ENCODE measurements around the gene DNASE1L3.
"Not testable (repeated sequence)": the region's sequence is repeated elsewhere in the genome, so short reads cannot be mapped to it uniquely, and the experiment has no call there.

Gene DNASE1L3, protein sequence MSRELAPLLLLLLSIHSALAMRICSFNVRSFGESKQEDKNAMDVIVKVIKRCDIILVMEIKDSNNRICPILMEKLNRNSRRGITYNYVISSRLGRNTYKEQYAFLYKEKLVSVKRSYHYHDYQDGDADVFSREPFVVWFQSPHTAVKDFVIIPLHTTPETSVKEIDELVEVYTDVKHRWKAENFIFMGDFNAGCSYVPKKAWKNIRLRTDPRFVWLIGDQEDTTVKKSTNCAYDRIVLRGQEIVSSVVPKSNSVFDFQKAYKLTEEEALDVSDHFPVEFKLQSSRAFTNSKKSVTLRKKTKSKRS

DNA sequence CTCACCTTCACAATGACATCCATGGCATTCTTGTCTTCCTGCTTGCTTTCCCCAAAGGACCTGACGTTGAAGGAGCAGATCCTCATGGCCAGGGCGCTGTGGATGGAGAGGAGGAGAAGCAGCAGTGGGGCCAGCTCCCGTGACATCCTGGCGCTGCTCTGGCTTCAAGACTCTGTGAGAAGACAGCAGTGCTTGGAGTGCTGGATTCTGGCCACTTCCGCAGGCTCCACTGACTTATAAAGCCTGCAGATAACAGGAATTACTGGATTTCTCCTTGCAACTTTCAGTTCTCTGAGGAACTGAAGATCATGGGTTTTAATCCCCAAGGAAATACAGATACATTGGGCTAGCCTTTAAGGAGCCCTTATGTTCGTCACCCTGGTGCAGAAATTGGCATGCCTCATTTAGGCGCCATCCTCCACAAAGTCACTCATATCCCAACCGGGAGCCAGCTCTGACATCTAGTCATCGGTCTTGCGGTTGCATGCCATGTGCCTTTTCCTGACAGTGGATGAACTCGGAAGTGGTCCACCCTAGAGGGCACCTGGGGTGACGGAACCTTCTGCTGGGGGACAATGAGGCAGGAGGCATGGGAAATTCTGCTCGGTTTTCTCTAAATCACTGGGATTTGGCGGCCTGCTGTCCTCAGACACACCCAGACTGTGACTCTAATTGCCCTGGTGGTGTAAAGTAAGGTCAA, at the start of gene DNASE1L3:
TSS of gene DNASE1L3 (minus strand) at position 212 of the 700 bp plus-strand sequence. CDS start at position 146, 66 bp downstream.
- DNase-seq (ENCODE audit: low spot score): no peak

DNA sequence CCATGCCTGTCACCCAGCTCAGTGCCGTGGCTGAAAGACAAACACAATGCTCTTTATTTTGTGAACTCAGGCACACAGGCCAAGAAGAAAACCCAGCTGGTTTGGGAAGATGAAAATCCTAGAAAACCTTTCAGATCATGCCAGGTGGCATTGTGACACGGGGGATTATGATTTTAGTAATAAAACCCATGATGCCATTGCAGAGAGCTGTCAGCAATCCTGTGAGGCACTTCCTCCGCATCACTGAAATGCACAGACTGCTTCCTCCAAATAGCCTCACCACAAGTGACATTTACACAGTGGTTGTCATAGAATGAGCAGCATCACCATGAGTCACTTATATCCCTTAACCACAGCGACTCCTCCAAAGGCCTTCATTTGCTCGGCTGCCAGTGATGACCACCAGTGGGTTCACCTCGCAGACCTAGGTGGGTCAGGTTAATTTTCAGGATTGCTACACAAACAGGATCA, 49.5 kb upstream of the DNASE1L3 start:
- DNase-seq (ENCODE audit: low spot score): peak; percentile 58

DNA sequence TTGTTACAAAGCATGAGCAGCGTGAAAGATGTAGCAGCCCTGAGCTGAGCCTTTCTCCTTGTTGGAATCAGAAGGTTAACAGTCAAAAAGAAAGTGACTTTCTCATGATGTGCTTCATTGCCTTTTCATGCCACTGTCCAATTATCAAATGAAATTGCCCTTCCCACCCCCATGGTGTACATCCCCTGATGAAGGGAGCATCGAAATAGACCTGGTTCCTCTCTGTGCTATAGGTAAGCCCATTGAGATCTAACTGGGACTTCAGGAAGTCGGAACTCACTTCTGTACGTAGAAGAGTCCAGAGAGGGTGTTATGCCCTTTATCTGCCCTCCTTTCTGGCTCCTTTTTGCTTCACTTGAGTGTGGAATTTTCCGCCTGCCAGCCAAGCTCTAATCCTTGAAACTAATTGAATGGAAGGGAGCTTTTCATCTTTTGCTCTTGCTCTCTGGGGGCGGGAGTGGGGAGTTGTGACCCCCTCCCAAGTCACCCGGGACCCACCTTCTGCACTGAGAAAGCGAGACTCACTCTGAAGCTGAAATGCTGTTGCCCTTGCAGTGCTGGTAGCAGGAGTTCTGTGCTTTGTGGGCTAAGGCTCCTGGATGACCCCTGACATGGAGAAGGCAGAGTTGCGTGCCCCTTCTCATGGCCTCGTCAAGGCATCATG, 47.8 kb upstream of the DNASE1L3 start:
- no peak for DNase-seq (ENCODE audit: low spot score)

DNA sequence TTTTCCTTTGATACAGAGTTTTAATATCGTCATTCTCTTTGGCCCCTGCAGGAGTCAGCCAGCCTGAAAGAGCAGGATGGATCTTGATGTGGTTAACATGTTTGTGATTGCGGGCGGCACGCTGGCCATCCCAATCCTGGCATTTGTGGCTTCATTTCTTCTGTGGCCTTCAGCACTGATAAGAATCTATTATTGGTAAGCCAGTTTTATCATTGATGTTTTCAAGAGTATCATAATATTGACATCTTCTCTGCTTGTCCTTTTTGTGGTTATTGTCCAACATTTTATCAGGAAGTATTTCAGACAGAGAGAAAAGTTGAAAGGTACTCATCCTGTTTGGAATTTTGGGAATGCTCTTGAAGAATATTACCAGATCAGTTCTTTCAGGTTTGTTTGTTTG, 45.7 kb upstream of the DNASE1L3 start:
- DNase-seq (ENCODE audit: low spot score): no peak

DNA sequence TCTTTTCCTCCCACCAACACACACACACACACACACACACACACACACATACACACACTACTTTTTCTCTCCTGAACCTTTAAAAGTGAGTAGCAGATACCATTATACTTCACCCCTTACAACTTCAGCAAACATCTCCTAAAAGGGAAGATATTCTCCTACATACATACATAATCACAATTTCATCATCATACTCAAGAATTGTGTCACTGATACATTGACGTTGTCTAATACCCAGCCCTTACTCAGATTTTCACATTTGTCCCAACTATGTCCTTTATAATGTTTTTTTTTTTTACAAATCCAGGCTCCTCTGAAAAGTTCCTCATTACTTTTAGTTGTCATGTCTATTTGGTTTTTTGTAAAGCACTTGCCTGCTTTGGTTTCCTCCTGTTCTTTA, 45.3 kb upstream of the DNASE1L3 start:
- DNase-seq (ENCODE audit: low spot score): no peak

DNA sequence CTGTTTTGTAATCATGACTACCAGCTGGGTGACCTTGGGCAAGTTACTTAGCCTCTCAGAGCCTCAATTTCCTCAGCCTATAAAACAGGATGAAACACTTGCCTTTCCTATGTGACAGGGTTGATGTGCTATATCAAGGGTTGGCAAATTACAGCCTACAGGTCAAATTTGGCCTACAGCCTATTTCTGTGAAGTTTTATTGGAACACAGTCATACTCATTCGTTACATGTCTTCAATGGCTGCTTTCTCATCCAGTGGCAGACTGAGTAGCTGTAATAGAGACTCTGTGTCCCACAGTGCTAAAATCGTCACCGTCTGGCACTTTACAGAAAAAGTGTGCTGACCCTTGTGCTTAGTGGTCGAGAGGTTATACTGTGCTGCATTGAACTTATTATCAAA, 43.4 kb upstream of the DNASE1L3 start:
- no peak for DNase-seq (ENCODE audit: low spot score)

DNA sequence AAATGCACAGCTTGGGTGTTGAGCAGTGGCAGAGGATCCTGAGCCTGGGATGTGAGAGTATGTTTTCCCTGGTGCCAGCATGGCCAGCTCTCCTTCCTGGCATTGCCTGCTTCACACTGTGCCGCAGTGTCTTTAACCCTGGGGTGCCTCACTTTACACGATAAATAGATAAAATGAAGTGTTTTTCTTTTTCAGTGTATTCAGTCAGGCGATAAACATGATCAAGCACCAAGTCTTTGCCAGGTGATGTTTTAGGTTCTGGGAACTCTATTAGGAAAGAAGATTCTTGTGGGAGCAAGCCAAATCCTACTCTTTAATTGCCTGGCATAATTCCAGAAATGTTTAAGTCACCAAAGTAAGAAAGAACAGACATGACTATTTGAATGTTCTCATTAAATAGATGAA, 40.9 kb upstream of the DNASE1L3 start:
- DNase-seq (ENCODE audit: low spot score): no peak

DNA sequence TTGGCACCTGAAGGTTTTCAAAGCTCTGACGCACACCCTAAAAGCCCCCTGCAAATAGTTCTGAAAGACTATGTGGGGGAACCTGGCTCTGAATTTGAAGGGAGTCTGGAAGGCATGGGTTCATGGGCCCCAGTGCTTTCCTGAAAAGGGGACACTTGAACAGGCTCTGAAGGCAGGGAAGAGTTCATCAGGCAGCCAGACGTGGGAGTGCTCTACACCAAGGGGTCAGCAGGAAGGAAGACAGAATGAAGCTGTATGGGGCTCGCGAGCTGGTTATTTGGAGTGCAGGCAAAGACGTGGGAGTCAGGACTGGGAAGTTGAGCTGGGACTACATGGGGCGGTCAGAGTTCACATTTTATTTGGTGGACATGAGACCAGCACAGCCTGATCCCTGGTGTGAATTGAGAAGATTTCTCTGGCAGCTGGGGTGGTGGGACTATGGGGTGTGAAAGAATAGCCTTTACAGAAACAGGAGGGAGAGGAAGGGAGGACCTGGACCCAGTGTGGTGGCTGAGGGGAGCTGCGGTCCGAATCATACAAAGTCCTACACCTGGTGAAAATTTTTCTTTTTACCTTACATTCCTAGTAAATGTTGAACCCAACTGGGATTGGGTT, 39.4 kb upstream of the DNASE1L3 start:
- no peak for DNase-seq (ENCODE audit: low spot score)

DNA sequence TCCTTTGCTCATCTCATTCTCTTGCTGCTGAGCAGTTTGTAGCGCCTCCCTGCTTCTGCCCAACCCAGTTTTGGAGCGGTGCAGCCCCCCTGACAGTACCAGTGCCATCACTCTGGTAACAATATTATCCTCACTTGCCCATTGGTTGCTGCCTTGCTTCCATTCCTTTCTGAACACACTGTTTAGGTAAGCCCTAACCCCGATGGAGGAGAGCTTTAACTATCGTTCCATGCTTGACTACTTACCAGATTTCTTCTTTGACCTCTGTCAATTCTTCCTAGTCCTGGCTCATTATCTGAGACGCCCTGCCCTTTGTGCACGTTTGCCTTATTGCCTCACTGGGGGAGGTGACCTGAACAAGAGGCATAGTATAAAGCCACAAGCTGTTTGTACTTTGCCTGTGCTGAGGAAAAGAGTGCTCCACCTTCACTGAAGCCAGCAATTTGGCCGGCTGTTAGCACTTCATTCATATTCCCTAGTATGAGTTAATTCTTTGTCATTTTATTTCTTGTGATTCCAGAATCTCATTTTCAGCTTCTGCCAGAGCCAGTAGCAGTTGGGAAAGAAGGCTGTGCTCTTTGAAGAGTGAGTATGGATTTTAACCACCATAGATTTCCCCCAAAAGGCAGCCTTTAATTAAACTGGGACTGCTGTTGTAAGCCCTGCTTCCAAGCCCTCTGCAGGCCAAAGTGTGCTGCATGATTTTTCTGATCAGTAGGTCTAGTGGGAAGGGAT, 38.8 kb upstream of the DNASE1L3 start:
- DNase-seq (ENCODE audit: low spot score): peak; percentile 11

DNA sequence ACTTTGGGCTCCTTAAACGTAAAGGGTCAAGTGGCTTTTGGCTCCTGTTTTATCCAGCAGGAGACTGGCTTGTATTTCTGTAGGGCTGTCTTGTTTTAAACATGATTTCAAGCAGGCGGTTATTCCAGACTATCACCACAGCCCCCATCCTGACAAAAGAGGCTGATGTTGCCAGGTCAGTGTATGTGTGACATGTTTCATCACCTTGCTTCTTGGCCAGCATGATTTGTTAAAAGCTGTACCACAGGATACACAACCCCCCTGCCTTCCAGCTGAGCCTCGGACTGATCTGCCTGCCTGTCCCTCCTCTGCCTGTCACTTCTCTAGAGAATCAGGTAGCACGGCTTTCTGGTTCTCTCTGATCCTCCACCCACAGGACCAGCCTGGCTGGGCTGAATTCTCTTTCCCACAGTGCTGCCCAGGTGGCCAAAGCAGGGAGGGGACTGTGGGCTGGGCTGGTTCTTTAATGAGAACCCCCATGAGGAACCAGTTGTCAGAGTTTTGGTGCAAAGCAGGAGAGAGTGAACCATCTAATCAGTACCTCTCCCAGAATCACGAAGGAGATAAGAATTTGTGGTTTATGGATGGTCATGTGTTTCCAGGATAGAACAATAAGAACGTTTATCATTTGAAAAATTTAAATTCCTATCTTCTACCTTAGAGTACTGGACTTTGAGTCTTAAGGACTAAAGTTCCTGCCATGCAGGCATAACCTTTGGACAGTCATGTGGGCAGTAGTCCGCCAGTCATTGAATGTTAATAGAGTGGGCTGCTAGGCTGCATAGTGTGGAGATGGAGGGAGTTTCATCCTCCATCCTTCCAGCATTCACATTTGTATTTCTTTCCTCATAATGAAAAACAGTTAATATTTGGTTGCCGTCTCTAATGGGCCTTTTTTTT, 35.6 kb upstream of the DNASE1L3 start:
- DNase-seq (ENCODE audit: low spot score): no peak

DNA sequence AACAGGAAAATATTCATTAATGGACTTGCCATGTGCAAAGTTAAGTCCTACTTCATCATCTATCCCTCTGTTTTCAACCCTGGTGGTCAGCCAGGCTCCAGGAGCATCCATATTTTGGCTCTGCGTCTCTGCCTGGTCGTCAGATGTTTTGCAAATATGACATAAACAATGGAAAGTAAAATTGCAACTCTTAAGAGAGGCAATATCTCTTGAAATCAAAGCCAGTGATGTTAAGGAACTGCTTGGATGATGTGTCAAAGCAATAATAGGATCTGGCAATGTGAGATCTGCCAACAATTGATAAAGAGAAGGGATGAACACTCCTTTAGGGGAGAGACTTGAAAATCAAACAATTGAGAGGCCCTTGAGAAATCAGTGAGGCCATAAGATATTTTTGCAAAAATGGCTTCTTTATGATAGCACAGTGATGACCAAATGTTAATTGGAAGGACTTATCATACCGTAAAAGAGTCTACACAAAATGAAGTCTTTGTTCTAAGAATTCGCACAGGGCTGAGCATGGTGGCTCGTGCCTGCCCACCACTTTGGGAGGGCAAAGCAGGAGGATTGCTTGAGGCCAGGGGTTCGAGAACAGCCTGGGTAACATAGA, 33.3 kb upstream of the DNASE1L3 start:
- DNase-seq (ENCODE audit: low spot score): no peak

DNA sequence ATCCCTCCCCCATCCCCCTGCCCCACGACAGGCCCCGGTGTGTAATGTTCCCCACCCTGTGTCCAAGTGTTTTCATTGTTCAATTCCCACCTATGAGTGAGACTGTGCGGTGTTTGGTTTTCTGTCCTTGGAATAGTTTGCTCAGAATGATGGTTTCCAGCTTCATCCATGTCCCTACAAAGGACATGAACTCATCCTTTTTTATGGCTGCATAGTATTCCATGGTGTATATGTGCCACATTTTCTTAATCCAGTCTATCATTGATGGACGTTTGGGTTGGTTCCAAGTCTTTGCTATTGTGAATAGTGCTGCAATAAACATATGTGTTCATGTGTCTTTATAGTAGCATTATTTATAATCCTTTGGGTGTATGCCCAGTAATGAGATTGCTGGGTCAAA, 32.1 kb upstream of the DNASE1L3 start:
- not testable (repeated sequence) for DNase-seq (ENCODE audit: low spot score)

DNA sequence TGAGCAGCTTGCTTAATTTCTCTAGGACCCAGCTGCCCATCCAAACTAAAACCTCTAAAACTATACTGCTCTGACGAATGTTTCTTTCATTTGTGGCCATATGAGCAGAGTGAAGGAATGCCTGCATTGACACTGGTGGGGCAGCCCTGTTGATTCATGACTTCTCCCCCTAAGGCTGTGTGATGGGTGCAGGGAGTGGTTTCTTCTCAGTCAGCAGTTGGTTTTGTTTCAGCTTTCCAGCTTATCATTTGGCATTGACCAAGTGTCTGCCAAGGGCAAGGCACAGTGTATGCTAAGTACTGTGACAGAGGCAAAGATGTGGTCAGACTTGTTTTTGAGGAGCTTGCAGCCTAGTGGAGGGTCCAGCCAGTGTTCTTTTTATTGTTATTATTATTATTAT, 31.6 kb upstream of the DNASE1L3 start:
- DNase-seq (ENCODE audit: low spot score): no peak

DNA sequence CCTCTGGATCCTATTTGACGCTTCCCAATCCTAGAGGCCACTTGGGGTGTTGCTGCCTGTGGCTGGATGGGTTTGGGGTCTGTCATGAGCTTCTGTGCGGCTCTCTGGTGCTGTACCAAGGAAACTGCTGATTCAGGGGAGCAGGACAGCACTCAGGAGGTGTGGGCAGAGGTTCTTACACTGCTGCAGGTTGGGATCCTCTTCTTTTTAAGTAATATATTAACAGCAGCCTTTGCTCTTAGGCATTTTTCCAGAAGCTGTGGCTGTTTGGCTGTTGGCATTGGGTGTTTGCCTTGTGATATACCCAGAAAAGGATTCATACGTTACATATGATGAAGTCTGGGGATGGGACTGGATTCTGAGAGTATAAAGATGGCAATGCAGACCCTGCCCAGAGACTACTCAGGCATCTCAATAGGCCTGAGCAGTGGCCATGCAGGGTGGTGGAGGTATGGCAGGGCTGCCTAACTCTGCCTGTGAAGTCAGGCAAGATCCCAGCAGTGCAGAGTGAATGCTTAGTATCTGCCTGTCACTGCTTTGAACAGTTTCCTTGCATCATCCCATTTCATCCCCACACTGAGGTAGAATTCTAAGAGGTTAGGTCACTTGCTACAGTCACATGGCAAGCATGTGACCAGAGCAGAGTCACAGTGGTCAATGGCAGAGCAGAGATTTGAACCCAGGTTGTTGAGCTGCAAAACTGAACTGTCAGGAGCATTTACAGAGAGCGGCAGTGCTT, 30.7 kb upstream of the DNASE1L3 start:
- DNase-seq (ENCODE audit: low spot score): no peak

DNA sequence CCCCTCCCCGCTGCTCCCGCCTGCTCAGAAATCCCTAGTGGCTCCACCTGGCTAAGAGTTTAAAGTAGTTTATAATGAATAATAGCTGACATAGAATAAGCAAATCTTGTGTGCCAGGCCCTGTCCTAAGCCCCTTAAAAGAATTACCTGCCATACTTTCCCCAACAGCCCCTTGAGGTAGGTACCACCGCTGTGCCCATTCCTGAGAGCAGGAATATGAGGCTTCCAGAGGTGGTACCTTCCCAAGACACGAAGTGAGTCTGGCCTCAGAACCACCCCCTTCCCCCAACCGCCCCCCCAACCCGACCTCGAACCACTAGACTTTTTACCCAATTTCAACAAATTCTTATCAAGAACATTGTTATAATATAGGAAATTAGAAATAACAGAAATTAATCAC, 28.1 kb upstream of the DNASE1L3 start:
- DNase-seq (ENCODE audit: low spot score): no peak

DNA sequence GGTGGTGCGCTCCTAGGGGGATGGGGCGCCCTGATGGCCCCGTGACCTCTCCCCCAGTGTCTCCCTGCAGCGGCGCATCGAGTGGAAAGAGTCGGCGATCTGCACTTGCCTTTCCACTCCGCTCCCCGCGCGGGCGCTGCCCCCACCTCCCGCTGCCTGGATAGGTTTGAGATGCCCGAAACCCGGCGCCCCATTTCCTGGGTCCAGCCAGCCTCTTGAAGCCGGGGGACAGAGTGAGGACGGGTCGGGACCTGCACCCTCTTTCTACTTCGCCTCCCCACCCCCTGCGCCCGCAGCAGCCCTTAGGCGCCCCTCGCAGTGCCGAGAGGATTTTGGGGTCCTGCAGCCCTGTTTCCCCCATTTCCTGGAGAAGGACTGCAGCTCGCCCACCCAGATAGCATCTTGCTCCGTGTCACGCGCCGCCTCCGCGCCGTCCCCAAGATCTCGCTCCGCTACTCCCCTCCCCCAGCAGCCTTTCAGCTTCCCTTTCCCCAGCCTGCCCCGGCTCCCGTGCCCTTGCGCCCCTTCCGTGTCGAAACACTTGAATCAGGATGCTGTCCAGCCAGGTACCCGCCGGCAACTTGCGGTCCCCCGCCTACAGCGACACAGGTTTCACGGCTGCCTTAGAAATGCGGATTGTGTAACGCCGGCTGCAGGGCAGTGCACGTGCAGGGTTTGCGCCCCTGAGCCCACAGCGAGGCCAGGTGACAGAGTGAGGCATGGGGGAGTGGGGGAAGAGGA, 27.3 kb upstream of the DNASE1L3 start:
- DNase-seq (ENCODE audit: low spot score): peak; percentile 78

DNA sequence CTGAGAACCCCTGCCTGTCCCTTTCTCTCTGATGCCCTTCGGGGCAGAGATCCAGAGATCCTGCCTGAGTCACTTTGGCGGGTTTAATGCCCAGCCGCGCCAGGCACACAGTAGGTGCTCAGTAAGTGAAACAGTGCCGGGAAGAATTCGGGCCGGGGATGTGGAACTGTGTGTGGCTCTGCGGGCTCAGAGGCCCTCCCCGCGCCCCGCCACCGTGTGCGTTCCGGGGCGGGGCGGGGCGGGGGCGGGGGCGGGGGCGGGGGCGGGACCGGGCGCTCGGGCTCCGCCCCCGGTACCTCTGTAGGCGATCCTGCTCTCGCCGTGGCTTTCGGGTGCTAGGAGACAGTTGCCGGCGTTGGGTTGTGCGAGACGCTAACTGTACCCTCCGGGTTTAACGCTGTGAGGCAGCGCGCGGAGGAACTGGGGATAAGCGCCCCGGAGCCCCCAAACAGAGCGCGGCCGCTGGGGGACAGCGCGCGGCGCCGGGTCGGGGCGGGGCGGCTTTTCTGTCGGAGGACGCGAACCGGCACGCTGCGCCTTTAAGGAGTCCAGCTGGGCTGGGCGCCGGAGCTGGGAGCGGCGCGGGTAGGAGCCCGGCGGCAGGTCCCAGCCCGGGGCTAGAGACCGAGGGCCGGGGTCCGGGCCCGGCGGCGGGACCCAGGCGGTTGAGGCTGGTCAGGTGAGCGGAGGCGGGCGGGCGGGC, 26.6 kb upstream of the DNASE1L3 start, which contains the start of gene ABHD6:
TSS of gene ABHD6 (plus strand) at position 555 of the 703 bp plus-strand sequence. CDS start 18,795 bp downstream, outside the sequence.
- peak; percentile 96 for DNase-seq (ENCODE audit: low spot score)

All from GM03348 (cell line).